Ovary (tissue), 9 donors: Measurements from ENCODE around the gene ATF6. TPM values are rescaled to one million over a fixed set of nuclear protein-coding genes. Genes with fewer than 3 reads are reported as not detected.

Source experiments
- DNase-seq, 5 donors: peaks; one replicate each; pipeline ENCODE4 v3.0.0-alpha.2; 2019 to 2020
- H3K27ac ChIP-seq, 2 donors: fragments of 200-600 bp; one replicate each; pipeline versions ENCODE4 v1.5.1 to v1.8.0; 2019 to 2022
- H3K27me3 ChIP-seq: fragments of 200-600 bp; one replicate; pipeline ENCODE4 v1.8.0; 2022
- H3K36me3 ChIP-seq: fragments of 200-600 bp; sonication (generic); one replicate; pipeline ENCODE4 v1.5.1; 2019
- H3K4me1 ChIP-seq: one replicate; pipeline ENCODE4 v1.8.1; 2013; ENCODE audit warnings: mild to moderate bottlenecking, moderate library complexity; ENCODE audit not compliant: insufficient read depth
- H3K4me3 ChIP-seq: fragments of 200-600 bp; sonication (generic); one replicate; pipeline ENCODE4 v1.5.1; 2017
- H3K9me3 ChIP-seq, 2 donors: fragments of 200-600 bp in 1 of 2; sonication (generic) in 1 of 2; one replicate each; pipeline versions ENCODE4 v1.5.1 to v1.8.1; 2013 to 2019; ENCODE audit warnings: mild to moderate bottlenecking in 1 of 2, moderate library complexity in 1 of 2
- CTCF ChIP-seq, 3 donors: fragments of 450-650 bp in 2 of 3; fragments of 200-600 bp in 1 of 3; IDR thresholded peaks; one replicate each; pipeline versions ENCODE4 v1.5.1 to v1.8.0; 2016 to 2022; ENCODE audit warnings: antibody characterized with exemption in 3 of 3, mild to moderate bottlenecking in 1 of 3
- EP300 ChIP-seq: sonication (generic); formaldehyde crosslinking; IDR thresholded peaks from one replicate; pipeline ENCODE4 v1.6.1; 2017; ENCODE audit warnings: antibody characterized with exemption
- POLR2A ChIP-seq: fragments of 450-650 bp; IDR thresholded peaks from one replicate; pipeline ENCODE4 v1.6.1; 2017; ENCODE audit warnings: antibody characterized with exemption, mild to moderate bottlenecking, moderate library complexity
- WGBS, 3 donors: extraction: QIAGEN DNeasy Blood & Tissue Kit in 1 of 3; methylation state at CpG; one replicate each; pipeline versions ENCODE4 v1.1.5 to v1.1.7; 2013 to 2017; 5-methylcytosine and 5-hydroxymethylcytosine counted together
- intact Hi-C, 4 donors: fragments of 100-400 bp; cut with DNase I; formaldehyde crosslinking; loops; one replicate each; pipeline versions ENCODE4 v1.11.0 to v1.15.1; 2022 to 2023
- polyA plus RNA-seq, 2 donors: library from polyadenylated mRNA; stranded (reverse); fragments of 200-250 nt in 1 of 2; fragments of 350-450 nt in 1 of 2; fragmentation: Illumina TruSeq in 1 of 2; extraction: RNeasy Lipid Tissue Mini Kit (QIAGEN cat#74804) in 1 of 2; gene quantifications; one replicate each; pipeline ENCODE4 v1.2.3, GENCODE V29; 2013 to 2014
- total RNA-seq, 7 donors: library from RNA; depleted of rRNA in 2 of 7; stranded (reverse); fragments of >200 nt in 2 of 7; fragmentation: NEBNext Ultra II Directional in 3 of 7; extraction: Animal tissue kit (Norgen Biotek cat#: 25700) in 3 of 7; gene quantifications; one replicate each; pipeline versions ENCODE4 v1.1.0 to v1.2.4, GENCODE V29; 2016 to 2023
- donor health status: DM: no; HTN: no; CAD: no; lungs with moderate emphysema.
- donor health status: DM: no; HTN: no; CAD: no.
- donor health status: Bipolar disorder and iron deficiency.
- donor health status: DM: yes; HTN: yes; CAD: no.
- donor health status: DM: no; HTN: no; CAD: no.
- donor health status: DM: yes; HTN: yes; CAD: no.

Gene ATF6
- total and polyA plus RNA-seq, 9 donors: 7.9 to 31.3 (median 23.4) TPM

GRCh38 chr1:161879261-161879660 lies 113.1 kb downstream of the ATF6 start:
- no peak for TF ChIP-seq POLR2A
- no peak for TF ChIP-seq CTCF (IDR thresholded peaks at IDR 0.05)
- TF ChIP-seq EP300: no peak
- 91 to 98% (median 93%) methylated on average over 1 of the region's 1 CpG for WGBS, 3 donors
- Histone ChIP-seq H3K4me1 (no peaks in the 10 kb centered on the region), H3K9me3 (no peaks in the 10 kb centered on the region), H3K36me3 (no peaks in the 10 kb centered on the region), H3K27me3 (no peaks in the 10 kb centered on the region), H3K4me3 (no peak overlapping the region), H3K27ac (no peak overlapping the region)
- DNase-seq: no peak
- intact Hi-C loops: no loop called here

GRCh38 chr1:161884475-161884874 lies 118.4 kb downstream of the ATF6 start:
- no peaks in the 10 kb centered on the region for H3K27me3 ChIP-seq
- no peaks in the 10 kb centered on the region for H3K36me3 ChIP-seq
- intact Hi-C loops: no loop called here
- no peak for TF ChIP-seq POLR2A
- no peak for TF ChIP-seq CTCF (IDR thresholded peaks at IDR 0.05)
- TF ChIP-seq EP300: no peak
- DNase-seq: no peak
- no peak overlapping the region for H3K27ac ChIP-seq
- H3K4me1 ChIP-seq: no peaks in the 10 kb centered on the region
- WGBS, 3 donors: 62 to 72% (median 69%) methylated on average over 2 of the region's 2 CpGs
- H3K9me3 ChIP-seq: no peaks in the 10 kb centered on the region
- no peak overlapping the region for H3K4me3 ChIP-seq

- intact Hi-C loops: no loop called here
- H3K4me1 ChIP-seq: no peaks in the 10 kb centered on the region
- DNase-seq: no peak
- H3K4me3 ChIP-seq: no peak overlapping the region
- no peaks in the 10 kb centered on the region for H3K36me3 ChIP-seq
- TF ChIP-seq EP300 (no peak), POLR2A (no peak), CTCF (IDR thresholded peaks at IDR 0.05) (no peak)
- H3K9me3 ChIP-seq: no peaks in the 10 kb centered on the region
- H3K27me3 ChIP-seq: no peaks in the 10 kb centered on the region
- no peak overlapping the region for H3K27ac ChIP-seq
- WGBS, 3 donors: 73 to 91% (median 77%) methylated on average over 1 of the region's 1 CpG
Measured at GRCh38 chr1:161885003-161885402, 118.9 kb downstream of the ATF6 start.

GRCh38 chr1:161885759-161886158 lies 119.6 kb downstream of the ATF6 start:
- H3K27ac ChIP-seq: no peak overlapping the region

More at GRCh38 chr1:161885759-161886158, 119.6 kb downstream of the ATF6 start:
- no peak overlapping the region for H3K4me3 ChIP-seq
- intact Hi-C loops: no loop called here
- TF ChIP-seq CTCF (IDR thresholded peaks at IDR 0.05) (no peak), EP300 (no peak), POLR2A (no peak)
- no peaks in the 10 kb centered on the region for H3K27me3 ChIP-seq
- no peaks in the 10 kb centered on the region for H3K9me3 ChIP-seq
- DNase-seq: no peak
- no peaks in the 10 kb centered on the region for H3K36me3 ChIP-seq
- no peaks in the 10 kb centered on the region for H3K4me1 ChIP-seq
- WGBS, 3 donors: 78 to 86% (median 82%) methylated on average over 1 of the region's 1 CpG
